Fibroblast of lung (primary cell): ENCODE measurements around the gene SLC1A4. TPM values are rescaled to one million over a fixed set of nuclear protein-coding genes. Genes with fewer than 3 reads are reported as not detected.
A peak's percentile ranks its signal among the peaks of the same experiment; 100 is the strongest.

Experiments used
- DNase-seq, 2 donors: peaks; one replicate each; pipeline versions ENCODE4 v3.0.0 to v3.0.0-alpha.2; 2010; ENCODE audit warnings: low read depth in 2 of 2
- H2AFZ ChIP-seq: 2 replicates; pipeline ENCODE4 v1.5.1; 2012; ENCODE audit warnings: low read length, control low read depth, inconsistent platforms
- H3K27ac ChIP-seq: 2 replicates; pipeline ENCODE4 v1.5.1; 2011; ENCODE audit warnings: low read length, control low read depth; ENCODE audit not compliant: insufficient read depth
- H3K27me3 ChIP-seq: 2 replicates; pipeline ENCODE4 v1.5.1; 2011; ENCODE audit warnings: mild to moderate bottlenecking, low read length; ENCODE audit not compliant: control insufficient read depth, insufficient read depth
- H3K36me3 ChIP-seq: 2 replicates; pipeline ENCODE4 v1.5.1; 2011; ENCODE audit warnings: low read length; ENCODE audit not compliant: control insufficient read depth, insufficient read depth
- H3K4me1 ChIP-seq: 2 replicates; pipeline ENCODE4 v1.5.1; 2011; ENCODE audit warnings: low read length; ENCODE audit not compliant: control insufficient read depth, insufficient read depth; ENCODE audit errors: extremely low read depth
- H3K4me2 ChIP-seq: 2 replicates; pipeline ENCODE4 v1.5.1; 2011; ENCODE audit warnings: low read length, control low read depth; ENCODE audit not compliant: insufficient read depth; ENCODE audit errors: extremely low read depth
- H3K4me3 ChIP-seq, 4 experiments: fragments of 200-600 bp in 1 of 4; sonication (generic) in 1 of 4; replicated peaks in 1 of 4; 2 replicates each; pipeline ENCODE4 v1.5.1; 2011 to 2016; ENCODE audit warnings: low read length in 4 of 4, low read depth in 3 of 4, mild to moderate bottlenecking in 3 of 4, control low read depth in 2 of 4, inconsistent platforms in 1 of 4, mixed read lengths in 1 of 4; ENCODE audit not compliant: insufficient read depth in 1 of 4; ENCODE audit errors: control extremely low read depth in 1 of 4
- H3K79me2 ChIP-seq: 2 replicates; pipeline ENCODE4 v1.5.1; 2012; ENCODE audit warnings: mild to moderate bottlenecking, low read length, inconsistent platforms; ENCODE audit not compliant: control insufficient read depth, insufficient read depth
- H3K9ac ChIP-seq: 2 replicates; pipeline ENCODE4 v1.5.1; 2011; ENCODE audit warnings: mild to moderate bottlenecking, low read length, control low read depth; ENCODE audit not compliant: insufficient read depth
- H3K9me3 ChIP-seq: 2 replicates; pipeline ENCODE4 v1.5.1; 2012; ENCODE audit warnings: low read depth, low read length; ENCODE audit not compliant: control insufficient read depth, insufficient read depth
- H4K20me1 ChIP-seq: 2 replicates; pipeline ENCODE4 v1.5.1; 2011; ENCODE audit warnings: low read length; ENCODE audit not compliant: control insufficient read depth, insufficient read depth; ENCODE audit errors: extremely low read depth
- CTCF ChIP-seq, 2 donors: IDR thresholded peaks in 1 of 2; conservative IDR thresholded peaks in 1 of 2; 1 replicate in 1 of 2; 2 replicates in 1 of 2; pipeline ENCODE4 v1.5.1; 2011 to 2012; ENCODE audit warnings: low read length in 2 of 2, control low read depth in 1 of 2, inconsistent platforms in 1 of 2, low read depth in 1 of 2, mild to moderate bottlenecking in 1 of 2
- EZH2 ChIP-seq: IDR thresholded peaks from 2 replicates; pipeline ENCODE4 v1.5.1; 2012; ENCODE audit warnings: low read length, control low read depth, mild to moderate bottlenecking; ENCODE audit errors: missing control alignments
- polyA plus RNA-seq, 2 donors: library from polyadenylated mRNA; depleted of rRNA in 1 of 2; stranded (reverse) in 1 of 2; unstranded in 1 of 2; fragments of >200 nt; gene quantifications; 2 replicates each; pipeline ENCODE4 v1.2.1, GENCODE V29; 2011 to 2012; ENCODE audit warnings: missing spikeins in 1 of 2
- total RNA-seq: library from RNA; depleted of rRNA; stranded (reverse); fragments of >200 nt; gene quantifications from 2 replicates; pipeline ENCODE4 v1.2.1, GENCODE V29; 2014

The SLC1A4 gene
- total and polyA plus RNA-seq, 2 donors (not counting 1 experiment from before 2014, with no cell fraction given), result 4.9 to 20.8 TPM

- H3K4me3 ChIP-seq, result no peak overlapping the region
- H3K4me1 ChIP-seq, result peaks cover 4% of the 10 kb centered on the region
- peaks cover 8% of the 10 kb centered on the region for H3K27me3 ChIP-seq
- TF ChIP-seq CTCF (conservative IDR thresholded peaks at IDR 0.05 in 1 of 2, IDR thresholded peaks at IDR 0.05 in 1 of 2; ENCODE audit: low read depth in 1 of 2, low read length in 2 of 2) (no peak), EZH2 (no peak)
- no peak overlapping the region for H3K9ac ChIP-seq
- no peaks in the 10 kb centered on the region for H3K79me2 ChIP-seq
- H3K36me3 ChIP-seq, result no peaks in the 10 kb centered on the region
- H3K4me2 ChIP-seq, result peak overlapping the region; percentile 52
- H4K20me1 ChIP-seq, result no peaks in the 10 kb centered on the region
- no peak overlapping the region for H2AFZ ChIP-seq
- no peaks in the 10 kb centered on the region for H3K9me3 ChIP-seq
- peak; percentile 92 to 96 for DNase-seq
- no peak overlapping the region for H3K27ac ChIP-seq
These were observed 36.4 kb upstream of the SLC1A4 start for GRCh38 chr2:64952511-64953482.

GRCh38 chr2:64955467-64955866 lies 33.7 kb upstream of the SLC1A4 start:
- Histone ChIP-seq H3K9ac (no peak overlapping the region), H4K20me1 (no peaks in the 10 kb centered on the region), H3K27ac (no peak overlapping the region), H3K4me1 (peaks cover 4% of the 10 kb centered on the region), H3K9me3 (no peaks in the 10 kb centered on the region), H3K4me2 (no peak overlapping the region), H3K79me2 (no peaks in the 10 kb centered on the region), H3K4me3 (no peak overlapping the region), H2AFZ (no peak overlapping the region), H3K36me3 (no peaks in the 10 kb centered on the region), H3K27me3 (peaks cover 15% of the 10 kb centered on the region)
- DNase-seq, result no peak
- no peak for TF ChIP-seq CTCF (conservative IDR thresholded peaks at IDR 0.05 in 1 of 2, IDR thresholded peaks at IDR 0.05 in 1 of 2; ENCODE audit: low read depth in 1 of 2, low read length in 2 of 2)
- no peak for TF ChIP-seq EZH2

GRCh38 chr2:64957109-64957903 lies 31.9 kb upstream of the SLC1A4 start:
- no peak for DNase-seq
- Histone ChIP-seq H3K9me3 (no peaks in the 10 kb centered on the region), H3K27ac (no peak overlapping the region), H3K36me3 (no peaks in the 10 kb centered on the region), H3K79me2 (no peaks in the 10 kb centered on the region), H3K4me2 (no peak overlapping the region), H3K4me1 (peaks cover 4% of the 10 kb centered on the region), H4K20me1 (no peaks in the 10 kb centered on the region), H2AFZ (no peak overlapping the region), H3K9ac (no peak overlapping the region), H3K27me3 (peaks cover 18% of the 10 kb centered on the region), H3K4me3 (no peak overlapping the region)
- no peak for TF ChIP-seq EZH2
- no peak for TF ChIP-seq CTCF (conservative IDR thresholded peaks at IDR 0.05 in 1 of 2, IDR thresholded peaks at IDR 0.05 in 1 of 2; ENCODE audit: low read depth in 1 of 2, low read length in 2 of 2)
